Thyroid gland (tissue), 4 donors: Measurements from ENCODE around the gene ARX. TPM values are rescaled to one million over a fixed set of nuclear protein-coding genes. Genes with fewer than 3 reads are reported as not detected.

ENCODE experiments used
- DNase-seq, 2 donors: peaks; one replicate each; pipeline ENCODE4 v3.0.0-alpha.2; 2019
- H3K27ac ChIP-seq, 3 donors: fragments of 200-600 bp; sonication (generic); 1 replicate in 2 of 3; 2 replicates in 1 of 3; pipeline ENCODE4 v1.5.1; 2016 to 2019; ENCODE audit warnings: mild to moderate bottlenecking in 1 of 3, moderate library complexity in 1 of 3
- H3K27me3 ChIP-seq: fragments of 200-600 bp; sonication (generic); one replicate; pipeline ENCODE4 v1.5.1; 2019
- H3K36me3 ChIP-seq, 2 donors: fragments of 200-600 bp; sonication (generic); one replicate each; pipeline ENCODE4 v1.5.1; 2016 to 2019
- H3K4me1 ChIP-seq, 2 donors: fragments of 200-600 bp; sonication (generic); one replicate each; pipeline ENCODE4 v1.5.1; 2017 to 2019
- H3K4me3 ChIP-seq, 3 donors: fragments of 200-600 bp; sonication (generic); replicated peaks in 1 of 3; 1 replicate in 2 of 3; 2 replicates in 1 of 3; pipeline ENCODE4 v1.5.1; 2016; ENCODE audit warnings: mild to moderate bottlenecking in 1 of 3
- H3K9me3 ChIP-seq: fragments of 200-600 bp; sonication (generic); one replicate; pipeline ENCODE4 v1.5.1; 2017
- CTCF ChIP-seq, 6 experiments: fragments of 200-600 bp in 3 of 6; fragments of 450-650 bp in 3 of 6; sonication (generic) in 3 of 6; IDR thresholded peaks; one replicate each; pipeline ENCODE4 v1.5.1; 2016 to 2019; ENCODE audit warnings: antibody characterized with exemption in 6 of 6, mild to moderate bottlenecking in 2 of 6, inconsistent platforms in 1 of 6, moderate library complexity in 1 of 6
- POLR2A ChIP-seq, 2 donors: fragments of 450-650 bp; IDR thresholded peaks; one replicate each; pipeline ENCODE4 v1.6.1; 2017; ENCODE audit warnings: antibody characterized with exemption in 2 of 2, mild to moderate bottlenecking in 2 of 2, moderate library complexity in 1 of 2
- WGBS, 2 donors: methylation state at CpG; one replicate each; pipeline ENCODE4 v1.1.5; 2017; 5-methylcytosine and 5-hydroxymethylcytosine counted together
- intact Hi-C: fragments of 100-400 bp; cut with DNase I; formaldehyde crosslinking; loops from one replicate; pipeline ENCODE4 v1.15.1; 2023
- total RNA-seq, 4 donors: library from RNA; depleted of rRNA; stranded (reverse); fragments of >200 nt; gene quantifications; one replicate each; pipeline ENCODE4 v1.2.3, GENCODE V29; 2016

Gene ARX
- total RNA-seq, 4 donors from 2014 or later = 1.9 TPM; not detected in 3

- WGBS, 2 donors = 84% methylated on average over 4 of the region's 4 CpGs
- H3K4me3 ChIP-seq = no peak overlapping the region
- no peaks in the 10 kb centered on the region for H3K27me3 ChIP-seq
- no peak for TF ChIP-seq CTCF (IDR thresholded peaks at IDR 0.05)
- TF ChIP-seq POLR2A (IDR thresholded peaks at IDR 0.05) = no peak
- no peaks in the 10 kb centered on the region for H3K9me3 ChIP-seq
- no peak overlapping the region for H3K27ac ChIP-seq
- intact Hi-C loops = no loop called here
- no peaks in the 10 kb centered on the region for H3K4me1 ChIP-seq
- DNase-seq = no peak
- H3K36me3 ChIP-seq = no peaks in the 10 kb centered on the region
Observed at GRCh38 chrX:24988314-24988713, 27.5 kb downstream of the ARX start.

- no peaks in the 10 kb centered on the region for H3K36me3 ChIP-seq
- TF ChIP-seq POLR2A (IDR thresholded peaks at IDR 0.05) (no peak), CTCF (IDR thresholded peaks at IDR 0.05) (no peak)
- no peak overlapping the region for H3K27ac ChIP-seq
- H3K4me1 ChIP-seq = no peaks in the 10 kb centered on the region
- intact Hi-C loops = no loop called here
- no peaks in the 10 kb centered on the region for H3K27me3 ChIP-seq
- no peak for DNase-seq
- H3K9me3 ChIP-seq = no peaks in the 10 kb centered on the region
- no peak overlapping the region for H3K4me3 ChIP-seq
- 91 to 96% methylated on average over 4 of the region's 4 CpGs for WGBS, 2 donors
Observed at GRCh38 chrX:24987731-24988130, 28.0 kb downstream of the ARX start.

DNA sequence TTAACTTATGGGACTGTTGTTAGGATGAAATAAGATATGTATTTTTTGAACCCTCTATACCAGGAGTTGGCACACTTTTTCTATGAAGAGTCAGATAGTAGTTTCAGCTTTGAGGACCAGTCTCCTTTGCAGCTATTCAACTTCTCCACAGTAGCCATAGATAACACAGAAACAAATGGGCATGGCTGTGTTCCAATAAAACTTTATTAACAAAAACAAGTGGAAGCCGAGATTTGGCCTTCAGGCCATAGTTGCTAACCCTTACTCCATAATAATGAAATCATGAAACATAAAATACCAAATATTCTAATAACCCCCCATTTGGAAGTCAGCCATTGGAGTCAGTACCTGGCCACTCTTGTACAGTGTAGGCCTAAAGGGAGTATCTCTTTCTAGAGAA is 30.6 kb downstream of the ARX start:
- no peak for DNase-seq
- intact Hi-C loops = no loop called here

DNA sequence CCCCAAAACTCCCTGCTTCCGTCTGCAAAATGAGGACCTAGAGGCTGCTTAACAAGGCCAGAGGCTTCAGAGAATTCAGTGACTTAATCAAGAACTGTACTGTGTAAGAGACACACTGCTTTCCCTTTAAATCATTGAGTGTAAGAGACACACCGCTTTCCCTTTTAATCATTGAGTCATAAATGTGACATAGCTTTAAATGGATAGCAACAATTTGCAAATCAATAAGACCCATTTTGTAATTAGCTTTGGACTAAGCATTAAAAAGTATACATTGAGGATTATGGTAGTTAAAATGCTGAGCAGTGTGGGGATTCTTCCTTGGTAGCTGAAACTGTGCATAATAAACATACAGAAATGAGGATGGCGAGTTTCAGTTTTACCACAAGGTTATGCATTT is 31.8 kb downstream of the ARX start:
- no peak for DNase-seq
- H3K9me3 ChIP-seq = no peaks in the 10 kb centered on the region
- H3K4me1 ChIP-seq = no peaks in the 10 kb centered on the region
- WGBS, 2 donors = 100% methylated on average over 3 of the region's 3 CpGs
- intact Hi-C loops = no loop called here
- no peak overlapping the region for H3K27ac ChIP-seq
- no peaks in the 10 kb centered on the region for H3K36me3 ChIP-seq
- no peak overlapping the region for H3K4me3 ChIP-seq
- H3K27me3 ChIP-seq = no peaks in the 10 kb centered on the region
- TF ChIP-seq POLR2A (IDR thresholded peaks at IDR 0.05) (no peak), CTCF (IDR thresholded peaks at IDR 0.05) (no peak)

More for the DNA sequence above, 30.6 kb downstream of the ARX start:
- no peaks in the 10 kb centered on the region for H3K4me1 ChIP-seq
- no peaks in the 10 kb centered on the region for H3K36me3 ChIP-seq
- 94 to 100% methylated on average over 1 of the region's 1 CpG for WGBS, 2 donors
- TF ChIP-seq CTCF (IDR thresholded peaks at IDR 0.05) = no peak
- TF ChIP-seq POLR2A (IDR thresholded peaks at IDR 0.05) = no peak
- H3K9me3 ChIP-seq = no peaks in the 10 kb centered on the region
- no peak overlapping the region for H3K4me3 ChIP-seq
- no peaks in the 10 kb centered on the region for H3K27me3 ChIP-seq
- H3K27ac ChIP-seq = no peak overlapping the region

- Histone ChIP-seq H3K27me3 (no peaks in the 10 kb centered on the region), H3K27ac (no peak overlapping the region), H3K36me3 (no peaks in the 10 kb centered on the region), H3K4me1 (no peaks in the 10 kb centered on the region), H3K4me3 (no peak overlapping the region), H3K9me3 (no peaks in the 10 kb centered on the region)
- no peak for TF ChIP-seq POLR2A (IDR thresholded peaks at IDR 0.05)
- no peak for TF ChIP-seq CTCF (IDR thresholded peaks at IDR 0.05)
- DNase-seq = no peak
- intact Hi-C loops = no loop called here
- WGBS, 2 donors = 76 to 84% methylated on average over 5 of the region's 5 CpGs
Observed at GRCh38 chrX:24982306-24982965, 33.3 kb downstream of the ARX start.
